ENCODE results near the gene ZNF391.

DNA sequence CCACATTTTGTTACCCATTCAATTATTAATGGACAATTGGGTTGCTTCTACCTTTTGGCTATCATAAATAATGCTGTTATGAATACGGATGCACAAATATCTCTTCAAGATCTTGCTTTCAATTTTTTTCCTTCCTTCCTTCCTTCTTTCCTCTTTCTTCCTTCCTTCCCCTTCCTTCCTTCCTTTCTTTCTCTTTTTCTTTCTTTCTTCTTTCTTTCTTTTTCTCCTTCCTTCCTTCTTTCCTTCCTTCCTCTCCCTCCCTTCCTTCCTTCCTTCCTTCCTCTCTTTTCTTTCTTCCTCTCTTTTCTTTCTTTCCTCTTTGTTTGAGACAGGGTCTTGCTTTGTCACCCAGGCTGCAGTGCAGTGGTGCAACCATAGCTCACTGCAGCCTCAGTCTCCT, 45.2 kb downstream of the ZNF391 start:
- TF ChIP-seq, protein P1, sequence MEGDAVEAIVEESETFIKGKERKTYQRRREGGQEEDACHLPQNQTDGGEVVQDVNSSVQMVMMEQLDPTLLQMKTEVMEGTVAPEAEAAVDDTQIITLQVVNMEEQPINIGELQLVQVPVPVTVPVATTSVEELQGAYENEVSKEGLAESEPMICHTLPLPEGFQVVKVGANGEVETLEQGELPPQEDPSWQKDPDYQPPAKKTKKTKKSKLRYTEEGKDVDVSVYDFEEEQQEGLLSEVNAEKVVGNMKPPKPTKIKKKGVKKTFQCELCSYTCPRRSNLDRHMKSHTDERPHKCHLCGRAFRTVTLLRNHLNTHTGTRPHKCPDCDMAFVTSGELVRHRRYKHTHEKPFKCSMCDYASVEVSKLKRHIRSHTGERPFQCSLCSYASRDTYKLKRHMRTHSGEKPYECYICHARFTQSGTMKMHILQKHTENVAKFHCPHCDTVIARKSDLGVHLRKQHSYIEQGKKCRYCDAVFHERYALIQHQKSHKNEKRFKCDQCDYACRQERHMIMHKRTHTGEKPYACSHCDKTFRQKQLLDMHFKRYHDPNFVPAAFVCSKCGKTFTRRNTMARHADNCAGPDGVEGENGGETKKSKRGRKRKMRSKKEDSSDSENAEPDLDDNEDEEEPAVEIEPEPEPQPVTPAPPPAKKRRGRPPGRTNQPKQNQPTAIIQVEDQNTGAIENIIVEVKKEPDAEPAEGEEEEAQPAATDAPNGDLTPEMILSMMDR (conservative IDR thresholded peaks at IDR 0.05; ENCODE audit: low read length): no peak
- TF ChIP-seq EZH2phosphoT487 (IDR thresholded peaks at IDR 0.05; ENCODE audit: borderline replicate concordance): no peak

Data from Loucy (cell line).